Esophagus muscularis mucosa (tissue), 3 donors: ENCODE results near the gene SAMD9L.
"Not testable (repeated sequence)": the region's sequence is repeated elsewhere in the genome, so short reads cannot be mapped to it uniquely, and the experiment has no call there.

ENCODE experiments used
- POLR2A ChIP-seq: fragments of 450-650 bp; IDR thresholded peaks from one replicate; pipeline ENCODE4 v1.6.1; 2017; ENCODE audit warnings: antibody characterized with exemption, moderate library complexity, mild to moderate bottlenecking, low read depth
- POLR2AphosphoS5 ChIP-seq, 2 donors: sonication (generic); formaldehyde crosslinking; IDR thresholded peaks; one replicate each; pipeline ENCODE4 v1.6.1; 2017; ENCODE audit warnings: antibody characterized with exemption in 2 of 2
- TF ChIP-seq, protein P1 (sequence below), 3 experiments: fragments of 200-600 bp in 2 of 3; fragments of 450-650 bp in 1 of 3; sonication (generic) in 2 of 3; IDR thresholded peaks; one replicate each; pipeline ENCODE4 v1.5.1; 2017 to 2019; ENCODE audit warnings: antibody characterized with exemption in 3 of 3, mild to moderate bottlenecking in 2 of 3, moderate library complexity in 1 of 3

- TF ChIP-seq, protein P1, sequence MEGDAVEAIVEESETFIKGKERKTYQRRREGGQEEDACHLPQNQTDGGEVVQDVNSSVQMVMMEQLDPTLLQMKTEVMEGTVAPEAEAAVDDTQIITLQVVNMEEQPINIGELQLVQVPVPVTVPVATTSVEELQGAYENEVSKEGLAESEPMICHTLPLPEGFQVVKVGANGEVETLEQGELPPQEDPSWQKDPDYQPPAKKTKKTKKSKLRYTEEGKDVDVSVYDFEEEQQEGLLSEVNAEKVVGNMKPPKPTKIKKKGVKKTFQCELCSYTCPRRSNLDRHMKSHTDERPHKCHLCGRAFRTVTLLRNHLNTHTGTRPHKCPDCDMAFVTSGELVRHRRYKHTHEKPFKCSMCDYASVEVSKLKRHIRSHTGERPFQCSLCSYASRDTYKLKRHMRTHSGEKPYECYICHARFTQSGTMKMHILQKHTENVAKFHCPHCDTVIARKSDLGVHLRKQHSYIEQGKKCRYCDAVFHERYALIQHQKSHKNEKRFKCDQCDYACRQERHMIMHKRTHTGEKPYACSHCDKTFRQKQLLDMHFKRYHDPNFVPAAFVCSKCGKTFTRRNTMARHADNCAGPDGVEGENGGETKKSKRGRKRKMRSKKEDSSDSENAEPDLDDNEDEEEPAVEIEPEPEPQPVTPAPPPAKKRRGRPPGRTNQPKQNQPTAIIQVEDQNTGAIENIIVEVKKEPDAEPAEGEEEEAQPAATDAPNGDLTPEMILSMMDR (IDR thresholded peaks at IDR 0.05): not testable (repeated sequence)
- not testable (repeated sequence) for TF ChIP-seq POLR2A; POLR2AphosphoS5 (IDR thresholded peaks at IDR 0.05)
These were observed 24.7 kb downstream of the SAMD9L start for GRCh38 chr7:93123532-93123931.
